Cardiac fibroblast (primary cell): Measurements from ENCODE around the gene DPP6.

Source experiments
- DNase-seq, 2 donors: peaks; one replicate each; pipeline versions ENCODE4 v3.0.0 to v3.0.0-alpha.2; 2010; ENCODE audit warnings: low read depth in 2 of 2
- H3K4me3 ChIP-seq, 2 donors: replicated peaks in 1 of 2; 1 replicate in 1 of 2; 2 replicates in 1 of 2; pipeline ENCODE4 v1.5.1; 2011; ENCODE audit warnings: low read depth in 2 of 2, low read length in 2 of 2, mild to moderate bottlenecking in 2 of 2, moderate library complexity in 1 of 2
- CTCF ChIP-seq: IDR thresholded peaks from one replicate; pipeline ENCODE4 v1.5.1; 2011; ENCODE audit warnings: low read depth, mild to moderate bottlenecking, low read length, inconsistent platforms

DPP6 gene

DNA sequence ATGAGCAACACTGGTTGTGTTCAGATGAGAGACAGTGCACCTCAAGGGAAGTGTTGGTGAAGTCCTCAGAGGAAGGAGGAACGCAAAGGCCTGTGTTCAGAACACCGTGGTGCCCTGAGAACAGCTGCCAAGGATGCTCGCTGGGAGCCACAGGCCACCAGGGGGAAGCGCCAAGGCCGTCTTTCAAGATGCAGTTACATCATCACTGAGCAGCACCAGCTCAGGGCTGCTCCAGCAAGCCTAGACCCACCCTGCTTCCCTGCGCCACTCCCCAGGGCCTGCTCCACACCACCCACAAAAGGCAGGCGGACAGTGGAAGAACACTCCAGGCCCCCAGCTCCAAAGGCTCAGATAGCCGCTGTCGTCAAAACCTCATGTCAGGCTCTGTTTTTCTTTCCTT lies 378.8 kb downstream of the DPP6 start:
- no peak for TF ChIP-seq CTCF
- no peak overlapping the region for H3K4me3 ChIP-seq
- DNase-seq, result no peak

DNA sequence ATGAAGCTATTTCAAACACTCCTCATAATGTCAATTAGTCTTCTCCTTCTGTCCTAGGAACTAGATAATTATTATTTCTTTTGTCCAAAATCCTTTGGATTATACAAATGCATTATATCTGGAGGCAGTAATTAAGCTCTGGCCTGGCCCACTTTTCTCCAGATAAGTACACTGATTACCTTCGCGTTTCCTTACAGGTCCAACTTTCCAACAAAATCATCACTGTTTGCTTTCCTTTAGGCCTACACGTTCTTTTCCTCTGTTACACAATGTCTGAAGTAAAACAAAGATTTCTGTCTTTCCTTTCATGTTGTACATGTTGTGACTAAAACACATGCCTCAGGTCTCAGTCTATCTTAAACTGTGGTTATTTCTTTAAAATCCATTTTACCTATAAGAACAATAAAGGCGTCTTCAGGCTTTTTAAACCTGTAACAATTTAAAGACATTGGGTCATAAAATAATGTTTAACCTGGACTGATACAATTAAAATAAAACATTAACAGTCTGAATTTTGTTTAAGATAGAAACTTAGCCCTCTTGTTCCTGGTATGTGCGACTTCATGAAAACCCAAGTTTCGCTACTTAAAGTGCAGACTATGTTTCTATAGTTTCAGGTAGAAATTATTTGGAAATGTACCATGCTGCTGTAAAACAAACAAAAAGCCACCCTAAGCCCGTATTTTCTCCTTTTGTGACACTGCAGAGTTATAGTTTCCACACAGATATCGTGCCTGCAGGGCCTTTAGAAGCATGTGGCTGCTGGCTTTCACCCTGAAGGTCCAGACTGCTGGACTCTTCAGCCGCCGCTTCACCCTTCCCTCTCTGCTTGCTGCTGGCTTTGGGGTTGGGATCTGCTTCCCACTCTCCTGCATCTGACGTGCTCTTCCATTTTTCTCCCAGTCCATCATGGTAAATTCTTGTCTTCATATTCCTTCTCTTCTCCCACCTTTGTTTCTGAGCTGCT lies 381.7 kb downstream of the DPP6 start:
- TF ChIP-seq CTCF, result no peak
- no peak overlapping the region for H3K4me3 ChIP-seq
- no peak for DNase-seq

GRCh38 chr7:154436560-154436959 lies 384.4 kb downstream of the DPP6 start:
- no peak overlapping the region for H3K4me3 ChIP-seq
- TF ChIP-seq CTCF, result no peak
- no peak for DNase-seq

GRCh38 chr7:154437234-154437633 lies 385.0 kb downstream of the DPP6 start:
- TF ChIP-seq CTCF, result no peak
- DNase-seq, result no peak
- H3K4me3 ChIP-seq, result no peak overlapping the region

DNA sequence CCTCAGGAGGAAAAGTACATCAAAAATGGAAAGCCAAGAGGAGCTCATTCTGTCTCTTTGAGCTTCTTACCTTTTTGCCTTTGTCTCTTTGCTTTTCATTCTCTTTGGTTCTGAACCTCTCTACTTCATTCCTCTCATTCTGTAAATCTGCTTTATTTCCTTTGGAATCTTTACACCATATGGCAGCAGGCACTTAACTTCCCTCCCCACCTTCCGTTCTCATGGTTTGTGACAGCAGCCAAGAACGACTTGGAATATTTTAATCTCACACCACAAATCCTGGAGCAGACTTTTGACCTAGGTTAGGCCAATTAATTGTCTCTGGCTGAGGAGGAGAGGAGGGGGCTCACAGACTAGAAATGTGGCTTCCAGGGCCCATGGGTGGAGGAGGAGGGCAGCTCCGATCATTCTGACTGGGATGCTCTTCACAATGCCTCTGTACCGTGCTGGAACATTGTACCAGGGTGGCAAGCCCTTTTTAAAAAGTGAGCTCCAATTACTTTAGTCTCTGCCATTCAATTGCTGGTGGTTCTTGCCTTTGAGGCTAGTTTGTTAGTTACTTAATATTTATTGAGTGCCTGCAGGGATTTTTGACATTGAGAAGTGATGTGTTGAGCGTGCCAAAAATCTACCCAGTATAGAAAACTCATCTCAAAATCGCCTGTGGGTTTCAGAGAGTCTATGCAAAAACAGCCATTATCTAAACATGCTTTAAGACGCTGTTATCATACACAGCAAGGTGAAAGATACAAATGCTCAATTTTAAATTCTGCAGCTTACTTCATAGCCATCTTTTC lies 386.6 kb downstream of the DPP6 start:
- H3K4me3 ChIP-seq, result no peak overlapping the region
- DNase-seq, result no peak
- TF ChIP-seq CTCF, result no peak

DNA sequence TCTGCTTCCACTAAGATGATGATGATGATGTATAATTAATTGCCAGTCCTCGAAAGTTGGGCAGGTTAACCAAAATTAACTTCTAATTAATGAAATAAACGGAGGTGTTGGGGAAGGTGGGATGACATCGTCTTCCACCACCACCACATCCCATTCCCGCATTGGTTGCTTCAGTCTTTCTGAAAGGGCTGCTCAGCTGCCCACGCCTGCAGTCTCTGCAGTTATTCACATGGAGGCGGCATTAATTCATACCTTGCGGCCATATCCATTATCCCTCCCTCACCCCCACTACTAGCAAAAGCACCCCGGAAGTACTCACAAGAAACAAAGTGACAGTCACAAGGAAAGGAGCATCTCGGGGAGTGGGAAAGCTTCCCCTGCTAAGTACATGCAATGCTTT lies 387.9 kb downstream of the DPP6 start:
- DNase-seq, result no peak
- no peak for TF ChIP-seq CTCF
- no peak overlapping the region for H3K4me3 ChIP-seq
